HG03066 (cell line): ENCODE measurements around the gene CATSPER1.

ENCODE experiments used
- ATAC-seq: cut with Tn5 transposase; IDR thresholded peaks from one replicate; pipeline ENCODE4 v1.9.1; 2021; ENCODE audit warnings: low read depth; ENCODE audit not compliant: unreplicated experiment

The CATSPER1 gene

GRCh38 chr11:65976216-65977176 is 49.8 kb downstream of the CATSPER1 start:
- no peak for ATAC-seq

DNA sequence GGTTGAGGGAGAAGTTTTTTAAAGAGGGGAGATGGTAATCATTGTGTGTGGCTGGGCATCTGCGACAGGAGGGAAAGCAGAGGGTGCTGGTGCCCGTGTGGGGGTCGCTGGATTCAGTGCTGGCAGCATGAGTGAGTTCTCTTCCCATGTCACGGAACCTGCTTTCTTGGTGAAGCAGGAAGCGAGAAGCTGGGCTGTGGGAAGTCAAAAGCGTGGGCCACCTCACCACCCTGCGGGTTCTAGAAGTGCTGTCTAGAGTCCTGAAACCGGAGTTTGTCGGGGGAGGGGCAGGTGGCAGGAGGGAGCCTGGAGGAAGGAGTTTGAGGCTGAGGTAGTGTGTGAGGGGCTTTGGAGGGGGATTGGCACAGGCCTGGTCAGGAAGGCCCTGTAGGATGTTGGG is 50.5 kb downstream of the CATSPER1 start:
- ATAC-seq = no peak

- ATAC-seq = no peak
Measured at GRCh38 chr11:65973439-65974110, 52.7 kb downstream of the CATSPER1 start.

- ATAC-seq = no peak
Measured at GRCh38 chr11:65972116-65972515, 54.2 kb downstream of the CATSPER1 start.

DNA sequence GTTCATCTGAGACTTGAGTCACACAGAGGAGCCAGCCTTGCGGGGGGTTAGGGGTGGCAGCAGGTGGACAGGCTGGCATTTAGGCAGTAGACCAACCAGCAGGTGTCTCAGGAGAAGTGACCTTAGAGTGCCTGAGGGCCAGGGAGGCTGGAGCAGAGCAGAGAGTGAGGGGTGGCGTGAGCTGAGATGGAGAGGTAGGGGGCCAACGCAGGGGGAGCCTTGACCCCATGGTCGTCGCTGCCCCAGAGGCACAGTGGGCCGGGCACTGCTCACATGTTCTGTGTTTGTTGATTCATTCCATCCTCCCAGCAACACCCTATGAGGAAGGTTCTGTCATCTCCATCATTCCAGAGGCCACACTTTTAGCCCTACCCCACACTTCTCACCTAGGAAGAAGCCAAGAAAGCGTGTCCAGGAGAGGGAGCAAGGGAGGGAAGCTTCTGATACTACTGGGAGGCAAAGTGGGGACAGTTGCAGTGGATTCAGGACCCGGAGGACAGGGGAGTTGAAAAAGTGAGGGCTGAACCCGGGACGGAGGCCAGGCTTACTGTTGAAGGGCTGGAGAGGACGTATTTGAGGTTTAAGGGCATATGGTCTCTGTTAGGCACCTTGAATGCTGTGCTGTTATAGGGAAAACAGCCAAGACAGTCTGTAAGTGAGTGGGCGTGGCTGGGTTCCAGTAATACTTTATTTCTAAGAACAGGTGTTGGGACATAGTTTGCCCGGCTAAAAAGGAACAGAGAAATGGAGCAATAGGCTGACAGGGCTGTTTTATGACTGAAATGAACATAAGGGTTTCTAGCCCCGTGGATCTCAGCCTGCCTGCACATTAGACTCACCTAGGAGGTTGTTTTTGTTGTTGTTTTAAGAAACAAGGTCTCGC is 57.4 kb downstream of the CATSPER1 start:
- ATAC-seq = no peak

GRCh38 chr11:65967329-65967934 is 58.8 kb downstream of the CATSPER1 start:
- ATAC-seq = no peak
